H9 (cell line): ENCODE measurements around the gene FMNL3. TPM values are rescaled to one million over a fixed set of nuclear protein-coding genes. Genes with fewer than 3 reads are reported as not detected.

Source experiments
- DNase-seq: peaks from one replicate; pipeline ENCODE4 v3.0.0-alpha.2; 2017
- H2AFZ ChIP-seq: one replicate; pipeline ENCODE4 v1.6.1; 2013; ENCODE audit warnings: mild to moderate bottlenecking, low read length, control low read depth, moderate library complexity
- H2AK5ac ChIP-seq: 2 replicates; pipeline ENCODE4 v1.6.1; 2013; ENCODE audit warnings: low read length, control low read depth, mixed read lengths; ENCODE audit not compliant: insufficient read length
- H2BK120ac ChIP-seq: one replicate; pipeline ENCODE4 v1.6.1; 2013; ENCODE audit warnings: low read depth, mild to moderate bottlenecking, low read length, control low read depth, inconsistent platforms; ENCODE audit not compliant: poor library complexity, severe bottlenecking
- H2BK12ac ChIP-seq: 2 replicates; pipeline ENCODE4 v1.6.1; 2013; ENCODE audit warnings: low read length, control low read depth, mixed read lengths, low read depth; ENCODE audit not compliant: insufficient read length
- H2BK15ac ChIP-seq: 2 replicates; pipeline ENCODE4 v1.6.1; 2013; ENCODE audit warnings: low read depth, low read length, control low read depth
- H2BK20ac ChIP-seq: one replicate; pipeline ENCODE4 v1.6.1; 2013; ENCODE audit warnings: low read depth, mild to moderate bottlenecking, low read length, control low read depth, inconsistent platforms; ENCODE audit not compliant: poor library complexity, severe bottlenecking
- H2BK5ac ChIP-seq: 2 replicates; pipeline ENCODE4 v1.6.1; 2013; ENCODE audit warnings: low read length, control low read depth, mixed read lengths; ENCODE audit not compliant: insufficient read length
- H3K14ac ChIP-seq: 2 replicates; pipeline ENCODE4 v1.6.1; 2013; ENCODE audit warnings: low read length, control low read depth; ENCODE audit not compliant: insufficient read depth
- H3K18ac ChIP-seq: 2 replicates; pipeline ENCODE4 v1.6.1; 2013; ENCODE audit warnings: low read depth, mild to moderate bottlenecking, mixed read lengths, low read length, control low read depth; ENCODE audit not compliant: insufficient read length
- H3K23ac ChIP-seq: 2 replicates; pipeline ENCODE4 v1.6.1; 2013; ENCODE audit warnings: low read length, control low read depth, mixed read lengths, low read depth; ENCODE audit not compliant: insufficient read length
- H3K23me2 ChIP-seq: 2 replicates; pipeline ENCODE4 v1.6.1; 2013; ENCODE audit warnings: low read depth, mild to moderate bottlenecking, mixed read lengths, low read length, control low read depth; ENCODE audit not compliant: insufficient read length, poor library complexity, severe bottlenecking
- H3K27ac ChIP-seq: 2 replicates; pipeline ENCODE4 v1.5.1; 2013; ENCODE audit warnings: low read length, control low read depth, mixed read lengths, low read depth; ENCODE audit not compliant: insufficient read length
- H3K27me3 ChIP-seq: 2 replicates; pipeline ENCODE4 v1.6.1; 2013; ENCODE audit warnings: low read length, control low read depth, inconsistent platforms; ENCODE audit not compliant: insufficient read depth
- H3K4ac ChIP-seq: 2 replicates; pipeline ENCODE4 v1.6.1; 2013; ENCODE audit warnings: low read depth, mild to moderate bottlenecking, control low read depth, inconsistent platforms, low read length, moderate library complexity
- H3K4me1 ChIP-seq: 2 replicates; pipeline ENCODE4 v1.6.1; 2013; ENCODE audit warnings: low read length, control low read depth, inconsistent platforms; ENCODE audit not compliant: insufficient read depth
- H3K4me2 ChIP-seq: 2 replicates; pipeline ENCODE4 v1.6.1; 2013; ENCODE audit warnings: low read length, control low read depth, mixed read lengths; ENCODE audit not compliant: insufficient read length, insufficient read depth
- H3K56ac ChIP-seq: 2 replicates; pipeline ENCODE4 v1.6.1; 2013; ENCODE audit warnings: low read depth, mild to moderate bottlenecking, mixed read lengths, low read length, control low read depth; ENCODE audit not compliant: insufficient read length
- H3K79me1 ChIP-seq: 2 replicates; pipeline ENCODE4 v1.6.1; 2013; ENCODE audit warnings: low read depth, mild to moderate bottlenecking, moderate library complexity, low read length, control low read depth, inconsistent platforms; ENCODE audit not compliant: insufficient read depth, poor library complexity, severe bottlenecking
- H3K79me2 ChIP-seq: 2 replicates; pipeline ENCODE4 v1.6.1; 2013; ENCODE audit warnings: low read length, control low read depth, inconsistent platforms; ENCODE audit not compliant: insufficient read depth
- H3K9ac ChIP-seq: 2 replicates; pipeline ENCODE4 v1.6.1; 2013; ENCODE audit warnings: low read length, control low read depth, mixed read lengths; ENCODE audit not compliant: insufficient read length; ENCODE audit errors: extremely low read depth
- H3K9me3 ChIP-seq: one replicate; pipeline ENCODE4 v1.6.1; 2013; ENCODE audit warnings: low read depth, low read length, inconsistent platforms; ENCODE audit not compliant: control insufficient read depth
- H3T11ph ChIP-seq: one replicate; pipeline ENCODE4 v1.6.1; 2013; ENCODE audit warnings: mild to moderate bottlenecking, low read length, control low read depth, inconsistent platforms
- H4K20me1 ChIP-seq: one replicate; pipeline ENCODE4 v1.6.1; 2013; ENCODE audit not compliant: control insufficient read depth, insufficient read length, insufficient read depth
- H4K5ac ChIP-seq: 2 replicates; pipeline ENCODE4 v1.6.1; 2013; ENCODE audit warnings: low read depth, mild to moderate bottlenecking, mixed read lengths, low read length, control low read depth; ENCODE audit not compliant: insufficient read length
- H4K8ac ChIP-seq: replicated peaks from 2 replicates; pipeline ENCODE4 v1.6.1; 2013; ENCODE audit warnings: low read length, control low read depth, mixed read lengths, low read depth; ENCODE audit not compliant: insufficient read length
- H4K91ac ChIP-seq: 2 replicates; pipeline ENCODE4 v1.6.1; 2013; ENCODE audit warnings: low read depth, mild to moderate bottlenecking, moderate library complexity, mixed read lengths, low read length, control low read depth; ENCODE audit not compliant: insufficient read length
- H3K27ac Mint-ChIP-seq, 3 experiments: 2 replicates in 2 of 3; 3 replicates in 1 of 3; pipeline ENCODE4 v1.8.0; 2020 to 2021; ENCODE audit warnings: mixed read lengths in 3 of 3, mild to moderate bottlenecking in 1 of 3, moderate library complexity in 1 of 3
- H3K27me3 Mint-ChIP-seq: 2 replicates; pipeline ENCODE4 v1.8.0; 2021; ENCODE audit warnings: low read depth, mild to moderate bottlenecking, moderate library complexity, mixed read lengths
- H3K36me3 Mint-ChIP-seq, 3 experiments: 2 replicates in 2 of 3; 3 replicates in 1 of 3; pipeline ENCODE4 v1.8.0; 2020 to 2021; ENCODE audit warnings: low read depth in 3 of 3, mixed read lengths in 3 of 3; ENCODE audit not compliant: insufficient read depth in 1 of 3
- H3K4me1 Mint-ChIP-seq, 2 experiments: 2 replicates each; pipeline ENCODE4 v1.8.0; 2020; ENCODE audit warnings: mixed read lengths in 2 of 2
- H3K4me3 Mint-ChIP-seq, 2 experiments: 2 replicates in 1 of 2; 3 replicates in 1 of 2; pipeline ENCODE4 v1.8.0; 2020 to 2021; ENCODE audit warnings: mild to moderate bottlenecking in 2 of 2, mixed read lengths in 2 of 2, moderate library complexity in 1 of 2
- H3K9me3 Mint-ChIP-seq, 2 experiments: 2 replicates in 1 of 2; 3 replicates in 1 of 2; pipeline ENCODE4 v1.8.0; 2020; ENCODE audit warnings: mild to moderate bottlenecking in 2 of 2, mixed read lengths in 2 of 2, moderate library complexity in 1 of 2
- CTCF ChIP-seq: fragments of 200-600 bp; sonication (generic); conservative IDR thresholded peaks from 3 replicates; pipeline ENCODE4 v1.8.0; 2021; ENCODE audit warnings: antibody characterized with exemption, mild to moderate bottlenecking
- WGBS: extraction: QIAGEN DNeasy Blood & Tissue Kit; methylation state at CpG from one replicate; pipeline ENCODE4 v1.1.7; 2013; ENCODE audit warnings: missing lambda C conversion rate, low lambda C conversion rate, mixed read lengths; ENCODE audit not compliant: insufficient read length; ENCODE audit errors: extremely low coverage; 5-methylcytosine and 5-hydroxymethylcytosine counted together
- total RNA-seq: library from RNA; stranded (reverse); gene quantifications from 2 replicates; pipeline ENCODE4 v1.2.1, GENCODE V29; 2021

FMNL3 gene
- total RNA-seq, 1 experiment from 2014 or later = 22.8 TPM

GRCh38 chr12:49702009-49702408, 5.2 kb downstream of the FMNL3 start:
- H4K8ac ChIP-seq = no peak overlapping the region
- H3K4me2 ChIP-seq = no peak overlapping the region
- Mint-ChIP-seq H3K36me3 (no peaks in the 10 kb centered on the region; a peak in 1 of 7 replicates), H3K4me1 (peaks cover 64 to 66% of the 10 kb centered on the region in 2 experiments), H3K9me3 (no peaks in the 10 kb centered on the region), H3K27me3 (no peaks in the 10 kb centered on the region), H3K27ac (0 out of 7 replicates have a peak overlapping the region, but pooled peaks of 1 of the 3 experiments have one; percentile 27), H3K4me3 (no peak overlapping the region)
- H3T11ph ChIP-seq = no peak overlapping the region
- no peak overlapping the region for H2BK15ac ChIP-seq
- no peak overlapping the region for H4K91ac ChIP-seq
- no peak overlapping the region for H2BK20ac ChIP-seq
- H3K18ac ChIP-seq = no peak overlapping the region
- H3K23ac ChIP-seq = no peak overlapping the region
- no peak overlapping the region for H2AK5ac ChIP-seq
- no peak overlapping the region for H2BK5ac ChIP-seq
- H3K23me2 ChIP-seq = peaks cover 18% of the 10 kb centered on the region
- no peaks in the 10 kb centered on the region for H4K20me1 ChIP-seq
- no peak overlapping the region for H2BK120ac ChIP-seq
- no peaks in the 10 kb centered on the region for H3K79me1 ChIP-seq
- no peaks in the 10 kb centered on the region for H3K27me3 ChIP-seq
- DNase-seq = no peak
- no CpG with 5 or more reads among the region's 3 CpGs for WGBS
- H3K9me3 ChIP-seq = no peaks in the 10 kb centered on the region
- H3K4ac ChIP-seq = no peak overlapping the region
- H2AFZ ChIP-seq = no peak overlapping the region
- no peak overlapping the region for H3K56ac ChIP-seq
- no peak overlapping the region for H3K9ac ChIP-seq
- H3K79me2 ChIP-seq = peaks cover 25% of the 10 kb centered on the region; the same call in 1 of the 2 replicates
- TF ChIP-seq CTCF = no peak
- H2BK12ac ChIP-seq = no peak overlapping the region
- no peak overlapping the region for H3K27ac ChIP-seq
- no peak overlapping the region for H4K5ac ChIP-seq
- no peak overlapping the region for H3K14ac ChIP-seq
- peaks cover 25% of the 10 kb centered on the region for H3K4me1 ChIP-seq
